ENCODE results near the gene KSR2.

Gene KSR2

GRCh38 chr12:117576053-117576452 lies 392.7 kb downstream of the KSR2 start:
- DNase-seq (no peak), ATAC-seq (no peak)
- Mint-ChIP-seq H3K36me3 (ENCODE audit: low read depth) (no peaks in the 10 kb centered on the region), H3K4me1 (no peaks in the 10 kb centered on the region), H3K9me3 (no peaks in the 10 kb centered on the region), H3K27me3 (peaks cover 3% of the 10 kb centered on the region), H3K4me3 (no peak overlapping the region), H3K27ac (no peak overlapping the region)

GRCh38 chr12:117574655-117575054 lies 394.1 kb downstream of the KSR2 start:
- H3K4me1 Mint-ChIP-seq, result no peaks in the 10 kb centered on the region

GRCh38 chr12:117572755-117573154 lies 396.0 kb downstream of the KSR2 start:
- Mint-ChIP-seq H3K27ac (no peak overlapping the region), H3K4me1 (no peaks in the 10 kb centered on the region), H3K27me3 (no peaks in the 10 kb centered on the region), H3K36me3 (ENCODE audit: low read depth) (no peaks in the 10 kb centered on the region), H3K4me3 (no peak overlapping the region), H3K9me3 (no peaks in the 10 kb centered on the region)
- no peak for ATAC-seq
- no peak for DNase-seq

More at GRCh38 chr12:117574655-117575054, 394.1 kb downstream of the KSR2 start:
- Mint-ChIP-seq H3K27me3 (peaks cover 3% of the 10 kb centered on the region), H3K27ac (no peak overlapping the region), H3K4me3 (no peak overlapping the region), H3K36me3 (ENCODE audit: low read depth) (no peaks in the 10 kb centered on the region), H3K9me3 (no peaks in the 10 kb centered on the region)
- DNase-seq, result no peak
- ATAC-seq, result no peak

GRCh38 chr12:117571321-117571720 lies 397.5 kb downstream of the KSR2 start:
- no peak for DNase-seq
- no peak overlapping the region for H3K27ac Mint-ChIP-seq
- peaks cover 2% of the 10 kb centered on the region for H3K27me3 Mint-ChIP-seq
- peaks cover 2% of the 10 kb centered on the region for H3K9me3 Mint-ChIP-seq
- ATAC-seq, result no peak
- no peaks in the 10 kb centered on the region for H3K4me1 Mint-ChIP-seq
- H3K36me3 Mint-ChIP-seq (ENCODE audit: low read depth), result no peaks in the 10 kb centered on the region
- no peak overlapping the region for H3K4me3 Mint-ChIP-seq

GRCh38 chr12:117570608-117571007 lies 398.2 kb downstream of the KSR2 start:
- peaks cover 4% of the 10 kb centered on the region for H3K9me3 Mint-ChIP-seq
- no peaks in the 10 kb centered on the region for H3K4me1 Mint-ChIP-seq
- H3K4me3 Mint-ChIP-seq, result no peak overlapping the region
- peaks cover 3% of the 10 kb centered on the region for H3K27me3 Mint-ChIP-seq
- no peaks in the 10 kb centered on the region for H3K36me3 Mint-ChIP-seq (ENCODE audit: low read depth)
- no peak for DNase-seq
- no peak overlapping the region for H3K27ac Mint-ChIP-seq
- ATAC-seq, result no peak

GRCh38 chr12:117567644-117568216 lies 401.1 kb downstream of the KSR2 start:
- H3K36me3 Mint-ChIP-seq (ENCODE audit: low read depth), result no peaks in the 10 kb centered on the region
- peaks cover 3% of the 10 kb centered on the region for H3K27me3 Mint-ChIP-seq

GRCh38 chr12:117564881-117565280 lies 403.9 kb downstream of the KSR2 start:
- no peak overlapping the region for H3K27ac Mint-ChIP-seq
- no peaks in the 10 kb centered on the region for H3K36me3 Mint-ChIP-seq (ENCODE audit: low read depth)
- ATAC-seq (no peak), DNase-seq (no peak)
- no peak overlapping the region for H3K4me3 Mint-ChIP-seq
- no peaks in the 10 kb centered on the region for H3K4me1 Mint-ChIP-seq
- H3K9me3 Mint-ChIP-seq, result peaks cover 4% of the 10 kb centered on the region
- peaks cover 3% of the 10 kb centered on the region for H3K27me3 Mint-ChIP-seq

More at GRCh38 chr12:117567644-117568216, 401.1 kb downstream of the KSR2 start:
- no peak for ATAC-seq
- Mint-ChIP-seq H3K27ac (no peak overlapping the region), H3K4me3 (no peak overlapping the region), H3K4me1 (no peaks in the 10 kb centered on the region), H3K9me3 (peaks cover 4% of the 10 kb centered on the region)
- DNase-seq, result no peak

- no peak overlapping the region for H3K27ac Mint-ChIP-seq
- H3K9me3 Mint-ChIP-seq, result peaks cover 4% of the 10 kb centered on the region
- H3K4me1 Mint-ChIP-seq, result no peaks in the 10 kb centered on the region
- peaks cover 3% of the 10 kb centered on the region for H3K27me3 Mint-ChIP-seq
- ATAC-seq (no peak), DNase-seq (no peak)
- H3K36me3 Mint-ChIP-seq (ENCODE audit: low read depth), result no peaks in the 10 kb centered on the region
- no peak overlapping the region for H3K4me3 Mint-ChIP-seq
Observed at GRCh38 chr12:117563706-117564105, 405.1 kb downstream of the KSR2 start.

GRCh38 chr12:117563007-117563406 lies 405.8 kb downstream of the KSR2 start:
- peaks cover 3% of the 10 kb centered on the region for H3K27me3 Mint-ChIP-seq
- DNase-seq, result no peak
- no peak overlapping the region for H3K4me3 Mint-ChIP-seq
- no peak overlapping the region for H3K27ac Mint-ChIP-seq
- H3K36me3 Mint-ChIP-seq (ENCODE audit: low read depth), result no peaks in the 10 kb centered on the region
- peaks cover 4% of the 10 kb centered on the region for H3K9me3 Mint-ChIP-seq
- H3K4me1 Mint-ChIP-seq, result no peaks in the 10 kb centered on the region
- no peak for ATAC-seq

- H3K4me1 Mint-ChIP-seq, result no peaks in the 10 kb centered on the region
- H3K27ac Mint-ChIP-seq, result no peak overlapping the region
- peaks cover 3% of the 10 kb centered on the region for H3K27me3 Mint-ChIP-seq
- no peak overlapping the region for H3K4me3 Mint-ChIP-seq
- DNase-seq, result no peak
- H3K9me3 Mint-ChIP-seq, result peaks cover 4% of the 10 kb centered on the region
- ATAC-seq, result no peak
- no peaks in the 10 kb centered on the region for H3K36me3 Mint-ChIP-seq (ENCODE audit: low read depth)
Observed at GRCh38 chr12:117561990-117562389, 406.8 kb downstream of the KSR2 start.

GRCh38 chr12:117559978-117560377 lies 408.8 kb downstream of the KSR2 start:
- ATAC-seq (no peak), DNase-seq (no peak)
- H3K27me3 Mint-ChIP-seq, result no peaks in the 10 kb centered on the region
- no peaks in the 10 kb centered on the region for H3K9me3 Mint-ChIP-seq
- no peaks in the 10 kb centered on the region for H3K4me1 Mint-ChIP-seq
- no peak overlapping the region for H3K4me3 Mint-ChIP-seq
- no peaks in the 10 kb centered on the region for H3K36me3 Mint-ChIP-seq (ENCODE audit: low read depth)
- no peak overlapping the region for H3K27ac Mint-ChIP-seq

GRCh38 chr12:117555889-117556288 lies 412.9 kb downstream of the KSR2 start:
- Mint-ChIP-seq H3K4me1 (no peaks in the 10 kb centered on the region), H3K4me3 (no peak overlapping the region), H3K27me3 (no peaks in the 10 kb centered on the region), H3K27ac (no peak overlapping the region), H3K9me3 (peaks cover 9% of the 10 kb centered on the region), H3K36me3 (ENCODE audit: low read depth) (no peaks in the 10 kb centered on the region)
- DNase-seq, result no peak
- ATAC-seq, result no peak

GRCh38 chr12:117552971-117553370 lies 415.8 kb downstream of the KSR2 start:
- Mint-ChIP-seq H3K27ac (no peak overlapping the region), H3K36me3 (ENCODE audit: low read depth) (no peaks in the 10 kb centered on the region), H3K4me1 (no peaks in the 10 kb centered on the region), H3K9me3 (peaks cover 9% of the 10 kb centered on the region), H3K27me3 (no peaks in the 10 kb centered on the region), H3K4me3 (no peak overlapping the region)
- no peak for ATAC-seq
- DNase-seq, result no peak

- ATAC-seq, result no peak
- Mint-ChIP-seq H3K36me3 (ENCODE audit: low read depth) (no peaks in the 10 kb centered on the region), H3K9me3 (peaks cover 9% of the 10 kb centered on the region)
Observed at GRCh38 chr12:117551665-117552064, 417.1 kb downstream of the KSR2 start.

GRCh38 chr12:117547209-117547608 lies 421.6 kb downstream of the KSR2 start:
- DNase-seq (no peak), ATAC-seq (no peak)
- Mint-ChIP-seq H3K4me3 (no peak overlapping the region), H3K4me1 (no peaks in the 10 kb centered on the region), H3K9me3 (peaks cover 13% of the 10 kb centered on the region), H3K36me3 (ENCODE audit: low read depth) (no peaks in the 10 kb centered on the region), H3K27ac (no peak overlapping the region), H3K27me3 (no peaks in the 10 kb centered on the region)

More at GRCh38 chr12:117551665-117552064, 417.1 kb downstream of the KSR2 start:
- H3K4me1 Mint-ChIP-seq, result no peaks in the 10 kb centered on the region
- H3K4me3 Mint-ChIP-seq, result no peak overlapping the region
- DNase-seq, result no peak
- H3K27ac Mint-ChIP-seq, result no peak overlapping the region
- H3K27me3 Mint-ChIP-seq, result no peaks in the 10 kb centered on the region

- Mint-ChIP-seq H3K9me3 (peaks cover 13% of the 10 kb centered on the region), H3K4me1 (no peaks in the 10 kb centered on the region), H3K36me3 (ENCODE audit: low read depth) (no peaks in the 10 kb centered on the region), H3K27ac (no peak overlapping the region), H3K4me3 (no peak overlapping the region), H3K27me3 (no peaks in the 10 kb centered on the region)
- ATAC-seq, result no peak
- DNase-seq, result no peak
Observed at GRCh38 chr12:117545216-117545615, 423.6 kb downstream of the KSR2 start.
